Loucy (cell line): Measurements from ENCODE around the gene CFAP97D2.

ENCODE experiments used
- CTCF ChIP-seq: fragments of 200-600 bp; sonication (generic); conservative IDR thresholded peaks from 2 replicates; pipeline ENCODE4 v1.5.1; 2014; ENCODE audit warnings: mild to moderate bottlenecking, antibody characterized with exemption, low read length
- EZH2phosphoT487 ChIP-seq: fragments of 200-600 bp; IDR thresholded peaks from 2 replicates; pipeline ENCODE4 v1.6.1; 2018; ENCODE audit warnings: antibody characterized with exemption, mild to moderate bottlenecking, moderate library complexity, borderline replicate concordance

GRCh38 chr13:114173272-114173671 lies 5.8 kb upstream of the CFAP97D2 start:
- TF ChIP-seq CTCF (no peak), EZH2phosphoT487 (no peak)
